Tibial nerve (tissue), 4 donors: ENCODE data around the gene GABRR2. TPM values are rescaled to one million over a fixed set of nuclear protein-coding genes. Genes with fewer than 3 reads are reported as not detected.
"Not testable (repeated sequence)": the region's sequence is repeated elsewhere in the genome, so short reads cannot be mapped to it uniquely, and the experiment has no call there.

Source experiments
- DNase-seq, 2 donors: peaks; one replicate each; pipeline ENCODE4 v3.0.0-alpha.2; 2019; ENCODE audit warnings: low spot score in 2 of 2
- H3K27ac ChIP-seq, 4 donors: fragments of 200-600 bp; sonication (generic) in 3 of 4; one replicate each; pipeline ENCODE4 v1.5.1; 2017 to 2019; ENCODE audit warnings: mild to moderate bottlenecking in 1 of 4
- H3K27me3 ChIP-seq, 2 donors: fragments of 200-600 bp; sonication (generic) in 1 of 2; one replicate each; pipeline versions ENCODE4 v1.5.1 to v1.6.0; 2017 to 2019
- H3K36me3 ChIP-seq, 3 donors: fragments of 200-600 bp; sonication (generic); one replicate each; pipeline ENCODE4 v1.5.1; 2018 to 2019
- H3K4me1 ChIP-seq, 4 donors: fragments of 200-600 bp; sonication (generic) in 3 of 4; one replicate each; pipeline ENCODE4 v1.5.1; 2017 to 2019
- H3K4me3 ChIP-seq, 4 donors: fragments of 200-600 bp; sonication (generic) in 3 of 4; one replicate each; pipeline ENCODE4 v1.5.1; 2017 to 2019; ENCODE audit warnings: mild to moderate bottlenecking in 1 of 4, moderate library complexity in 1 of 4
- H3K9me3 ChIP-seq, 4 donors: fragments of 200-600 bp; sonication (generic) in 3 of 4; one replicate each; pipeline ENCODE4 v1.5.1; 2017 to 2019
- CTCF ChIP-seq, 5 experiments: fragments of 200-600 bp in 3 of 5; fragments of 450-650 bp in 2 of 5; sonication (generic) in 3 of 5; IDR thresholded peaks; one replicate each; pipeline ENCODE4 v1.5.1; 2016 to 2019; ENCODE audit warnings: antibody characterized with exemption in 5 of 5, mild to moderate bottlenecking in 3 of 5, moderate library complexity in 2 of 5
- EP300 ChIP-seq, 2 donors: sonication (generic); formaldehyde crosslinking; IDR thresholded peaks; one replicate each; pipeline ENCODE4 v1.6.1; 2017; ENCODE audit warnings: antibody characterized with exemption in 2 of 2, mild to moderate bottlenecking in 1 of 2
- POLR2A ChIP-seq, 2 donors: fragments of 450-650 bp; IDR thresholded peaks; one replicate each; pipeline ENCODE4 v1.6.1; 2017; ENCODE audit warnings: antibody characterized with exemption in 2 of 2, mild to moderate bottlenecking in 2 of 2, moderate library complexity in 2 of 2
- WGBS, 2 donors: methylation state at CpG; one replicate each; pipeline ENCODE4 v1.1.5; 2018; 5-methylcytosine and 5-hydroxymethylcytosine counted together
- total RNA-seq, 4 donors: library from RNA; depleted of rRNA; stranded (reverse); fragments of >200 nt; gene quantifications; one replicate each; pipeline ENCODE4 v1.1.0, GENCODE V29; 2016

Gene GABRR2
- total RNA-seq, 4 donors from 2014 or later = 0.84 to 3.6 TPM; not detected in 2

GRCh38 chr6:89244241-89244985, 70.7 kb downstream of the GABRR2 start:
- no peaks in the 10 kb centered on the region for H3K36me3 ChIP-seq
- H3K27me3 ChIP-seq = no peaks in the 10 kb centered on the region
- H3K4me1 ChIP-seq = peaks cover 0 to 7% (median 0%) of the 10 kb centered on the region in 4 donors
- H3K4me3 ChIP-seq = no peak overlapping the region
- H3K9me3 ChIP-seq = no peaks in the 10 kb centered on the region
- H3K27ac ChIP-seq = no peak overlapping the region
- WGBS, 2 donors = 73 to 75% methylated on average over 5 of the region's 5 CpGs
- TF ChIP-seq POLR2A (IDR thresholded peaks at IDR 0.05) (no peak), EP300 (IDR thresholded peaks at IDR 0.05) (no peak), CTCF (IDR thresholded peaks at IDR 0.05) (no peak)
- DNase-seq = no peak

DNA sequence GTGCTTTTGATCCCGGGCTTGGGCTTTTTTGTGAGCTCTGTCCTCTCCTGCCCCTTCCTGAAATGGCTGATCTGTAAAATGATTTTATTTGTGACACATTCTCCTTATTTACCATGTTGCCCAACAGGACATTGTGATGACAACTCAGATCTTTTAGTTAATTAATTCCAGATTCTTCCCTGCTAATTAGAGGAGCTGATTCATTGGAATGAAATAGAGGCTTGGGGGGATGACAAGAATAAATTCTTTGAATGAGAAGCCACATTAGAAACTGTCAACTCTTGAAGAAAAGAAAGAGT, 71.8 kb downstream of the GABRR2 start:
- Histone ChIP-seq H3K9me3 (no peaks in the 10 kb centered on the region), H3K27me3 (no peaks in the 10 kb centered on the region), H3K4me1 (peaks cover 0 to 7% (median 0%) of the 10 kb centered on the region in 4 donors), H3K36me3 (no peaks in the 10 kb centered on the region), H3K27ac (no peak overlapping the region), H3K4me3 (no peak overlapping the region)
- WGBS, 2 donors = 47 to 48% methylated on average over 1 of the region's 1 CpG
- no peak for DNase-seq
- TF ChIP-seq CTCF (IDR thresholded peaks at IDR 0.05) = no peak
- no peak for TF ChIP-seq POLR2A (IDR thresholded peaks at IDR 0.05)
- no peak for TF ChIP-seq EP300 (IDR thresholded peaks at IDR 0.05)

GRCh38 chr6:89242574-89243330, 72.3 kb downstream of the GABRR2 start:
- no peak overlapping the region for H3K4me3 ChIP-seq

DNA sequence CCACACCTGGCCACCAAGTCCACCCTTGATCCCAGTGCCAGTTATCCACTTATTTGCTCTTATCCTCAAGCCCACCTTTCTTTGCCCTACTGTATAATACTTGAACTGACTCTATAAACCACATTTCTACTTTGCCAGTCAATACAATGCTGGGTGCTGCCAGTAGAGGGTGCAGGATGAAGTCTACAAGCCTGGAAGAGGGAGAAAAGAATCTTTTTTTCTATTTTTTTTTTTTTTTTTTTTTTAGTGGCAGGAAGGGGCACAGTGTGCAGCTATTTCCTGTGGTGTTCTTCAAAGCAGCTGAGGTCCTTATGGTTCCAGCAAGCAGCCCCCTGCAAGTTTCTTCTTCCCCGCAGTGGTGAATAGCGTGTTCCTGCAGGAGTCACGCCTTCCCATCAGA, 75.8 kb downstream of the GABRR2 start:
- no peak overlapping the region for H3K4me3 ChIP-seq
- no peak overlapping the region for H3K27ac ChIP-seq
- no peaks in the 10 kb centered on the region for H3K36me3 ChIP-seq
- H3K27me3 ChIP-seq = no peaks in the 10 kb centered on the region
- H3K9me3 ChIP-seq = peaks cover 0 to 4% (median 0%) of the 10 kb centered on the region in 4 donors
- 82 to 86% methylated on average over 3 of the region's 3 CpGs for WGBS, 2 donors
- DNase-seq = no peak
- peaks cover 0 to 7% (median 0%) of the 10 kb centered on the region in 4 donors for H3K4me1 ChIP-seq
- TF ChIP-seq POLR2A (IDR thresholded peaks at IDR 0.05) = no peak
- no peak for TF ChIP-seq EP300 (IDR thresholded peaks at IDR 0.05)
- TF ChIP-seq CTCF (IDR thresholded peaks at IDR 0.05) = peak in 1 of 5 experiments; percentile 5

More at GRCh38 chr6:89242574-89243330, 72.3 kb downstream of the GABRR2 start:
- DNase-seq = no peak
- WGBS, 2 donors = 13 to 17% methylated on average over 3 of the region's 3 CpGs
- Histone ChIP-seq H3K4me1 (peaks cover 0 to 7% (median 0%) of the 10 kb centered on the region in 4 donors), H3K27me3 (no peaks in the 10 kb centered on the region), H3K27ac (no peak overlapping the region), H3K36me3 (no peaks in the 10 kb centered on the region), H3K9me3 (no peaks in the 10 kb centered on the region)
- TF ChIP-seq EP300 (IDR thresholded peaks at IDR 0.05) = no peak
- peak in 4 of 5 experiments; percentile 35 to 69 (median 42) for TF ChIP-seq CTCF (IDR thresholded peaks at IDR 0.05)

GRCh38 chr6:89237158-89237557, 77.9 kb downstream of the GABRR2 start:
- H3K27me3 ChIP-seq = no peaks in the 10 kb centered on the region
- no peak for TF ChIP-seq EP300 (IDR thresholded peaks at IDR 0.05)
- no peak for TF ChIP-seq CTCF (IDR thresholded peaks at IDR 0.05)
- TF ChIP-seq POLR2A (IDR thresholded peaks at IDR 0.05) = no peak
- DNase-seq = no peak
- H3K36me3 ChIP-seq = no peaks in the 10 kb centered on the region
- H3K9me3 ChIP-seq = peaks cover 0 to 4% (median 0%) of the 10 kb centered on the region in 4 donors
- no peak overlapping the region for H3K27ac ChIP-seq
- H3K4me3 ChIP-seq = no peak overlapping the region
- no peaks in the 10 kb centered on the region for H3K4me1 ChIP-seq

GRCh38 chr6:89233605-89234004, 81.5 kb downstream of the GABRR2 start:
- not testable (repeated sequence) for H3K4me1 ChIP-seq, H3K27me3 ChIP-seq, H3K36me3 ChIP-seq, H3K4me3 ChIP-seq, H3K27ac ChIP-seq, H3K9me3 ChIP-seq, DNase-seq
- WGBS, 2 donors = 85 to 89% methylated on average over 14 to 15 of the region's 15 CpGs
